Measurements from ENCODE around the gene TRANK1. TPM values are rescaled to one million over a fixed set of nuclear protein-coding genes. Genes with fewer than 3 reads are reported as not detected.

Gene TRANK1
- polyA plus RNA-seq, 1 donor from 2014 or later: 11.6 TPM

Small RNAs within 50 kb of the gene (small RNA-seq; reads per million reads assigned to genes)
- gene RNU6ATAC4P: 0.03 to 2.0 (median 0.19) reads per million in 3 experiments

Other genes with a start within 250 kb of the TRANK1 start
- gene DCLK3, start 180.5 kb downstream of the TRANK1 start, polyA plus RNA-seq: 0.84 and 1.5 TPM in 2 replicates
- gene EPM2AIP1, start 48.1 kb upstream of the TRANK1 start, polyA plus RNA-seq: 38.1 and 41.4 TPM in 2 replicates
- gene MLH1, start 48.5 kb upstream of the TRANK1 start, polyA plus RNA-seq: 73.7 and 76.1 TPM in 2 replicates
- gene LRRFIP2, start 229.5 kb upstream of the TRANK1 start, polyA plus RNA-seq: 131 and 143 TPM in 2 replicates